ENCODE measurements around the gene MFRP.

DNA sequence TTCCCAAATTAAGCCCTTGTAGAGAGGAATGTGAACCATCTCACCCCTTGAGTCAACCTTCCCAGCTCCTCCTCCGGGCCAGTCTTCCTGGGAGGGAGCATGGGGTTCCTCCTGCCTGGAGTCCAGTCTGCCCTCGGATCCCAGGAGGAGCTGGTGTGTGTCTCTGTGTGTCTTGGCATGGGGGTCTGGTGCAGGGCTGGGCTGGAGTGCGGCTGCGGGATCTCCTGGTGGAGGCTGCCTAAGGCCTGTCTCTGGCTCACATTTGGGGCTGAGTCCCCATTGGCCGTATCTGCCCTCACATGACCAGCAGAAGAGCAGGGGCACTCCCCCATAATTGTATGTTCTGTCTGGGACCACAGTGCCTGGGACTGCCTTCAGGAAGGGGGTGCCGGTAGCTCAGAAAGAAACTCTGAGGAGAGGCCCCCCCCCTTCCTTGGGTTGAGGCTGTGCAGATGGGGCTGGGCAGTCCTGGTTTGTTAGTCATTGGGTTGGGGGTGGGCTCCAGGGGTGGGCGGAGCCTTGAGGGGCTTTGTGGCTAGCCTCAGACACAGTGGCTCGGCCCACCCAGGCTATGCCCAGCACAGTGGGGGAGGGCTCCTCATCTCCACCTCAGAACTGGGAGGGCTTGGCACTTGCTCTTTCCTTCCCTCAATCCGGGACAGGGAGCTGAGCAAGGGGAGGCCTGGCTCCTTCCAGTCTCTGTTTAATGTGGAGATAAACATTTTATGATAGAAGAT lies 8.8 kb downstream of the MFRP start:
- TF ChIP-seq CTCF (conservative IDR thresholded peaks at IDR 0.05; ENCODE audit: low read length) = no peak
- no peak for TF ChIP-seq EZH2phosphoT487 (IDR thresholded peaks at IDR 0.05; ENCODE audit: borderline replicate concordance)
